Measurements from ENCODE around the gene LRRC8E. TPM values are rescaled to one million over a fixed set of nuclear protein-coding genes. Genes with fewer than 3 reads are reported as not detected.

Gene LRRC8E
- total and polyA plus RNA-seq, 7 donors: 0.03 to 0.26 (median 0.09) TPM; not detected in 1

DNA sequence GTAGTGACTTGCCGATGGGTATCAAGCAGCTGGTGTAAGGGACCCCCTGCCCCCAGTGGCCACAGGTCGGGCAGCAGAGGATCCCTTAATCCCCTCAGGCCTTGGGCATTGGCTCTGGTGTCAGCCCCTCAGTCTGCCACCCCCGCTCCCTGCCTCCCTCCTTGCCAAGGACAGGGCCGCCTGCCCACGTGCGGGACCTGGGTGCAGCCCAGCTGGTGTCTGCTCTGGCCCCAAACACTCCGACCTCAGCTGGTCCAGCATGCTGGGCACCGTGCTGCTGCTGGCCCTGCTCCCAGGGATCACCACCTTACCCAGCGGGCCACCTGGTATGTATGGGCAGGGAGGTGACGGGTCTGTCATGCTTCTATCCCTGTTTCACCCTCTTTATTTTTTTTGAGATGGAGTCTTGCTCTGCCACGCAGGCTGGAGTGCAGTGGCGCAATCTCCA is 26.3 kb downstream of the LRRC8E start, which contains the start of gene TGFBR3L:
Gene TGFBR3L, plus strand, starts transcription at position 233 of the 448 bp plus-strand sequence.
- Histone ChIP-seq H3K9me3 (no peaks in the 10 kb centered on the region), H3K27me3 (ENCODE audit: insufficient read depth in 3 of 3, low read length in 2 of 3) (peaks cover 0 to 14% (median 5%) of the 10 kb centered on the region in 3 donors), H3K4me1 (peaks cover 14% of the 10 kb centered on the region), H3K36me3 (ENCODE audit: insufficient read depth in 1 of 2, low read depth in 1 of 2) (peaks cover 4 to 33% of the 10 kb centered on the region in 2 donors), H3K27ac (no peak within 1 kb of the TSS), H3K4me3 (peak within 1 kb of the TSS; percentile 82)
- TF ChIP-seq, protein P1, sequence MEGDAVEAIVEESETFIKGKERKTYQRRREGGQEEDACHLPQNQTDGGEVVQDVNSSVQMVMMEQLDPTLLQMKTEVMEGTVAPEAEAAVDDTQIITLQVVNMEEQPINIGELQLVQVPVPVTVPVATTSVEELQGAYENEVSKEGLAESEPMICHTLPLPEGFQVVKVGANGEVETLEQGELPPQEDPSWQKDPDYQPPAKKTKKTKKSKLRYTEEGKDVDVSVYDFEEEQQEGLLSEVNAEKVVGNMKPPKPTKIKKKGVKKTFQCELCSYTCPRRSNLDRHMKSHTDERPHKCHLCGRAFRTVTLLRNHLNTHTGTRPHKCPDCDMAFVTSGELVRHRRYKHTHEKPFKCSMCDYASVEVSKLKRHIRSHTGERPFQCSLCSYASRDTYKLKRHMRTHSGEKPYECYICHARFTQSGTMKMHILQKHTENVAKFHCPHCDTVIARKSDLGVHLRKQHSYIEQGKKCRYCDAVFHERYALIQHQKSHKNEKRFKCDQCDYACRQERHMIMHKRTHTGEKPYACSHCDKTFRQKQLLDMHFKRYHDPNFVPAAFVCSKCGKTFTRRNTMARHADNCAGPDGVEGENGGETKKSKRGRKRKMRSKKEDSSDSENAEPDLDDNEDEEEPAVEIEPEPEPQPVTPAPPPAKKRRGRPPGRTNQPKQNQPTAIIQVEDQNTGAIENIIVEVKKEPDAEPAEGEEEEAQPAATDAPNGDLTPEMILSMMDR (IDR thresholded peaks at IDR 0.05): no peak
- WGBS, 3 donors: 27 to 54% (median 31%) methylated on average over 9 to 12 of the region's 12 CpGs
- peak in 1 of 2 donors; percentile 30 for DNase-seq
- peak; percentile 6 to 16 (median 8) for ATAC-seq
- intact Hi-C loops (cut with DNase I): no loop called here

DNA sequence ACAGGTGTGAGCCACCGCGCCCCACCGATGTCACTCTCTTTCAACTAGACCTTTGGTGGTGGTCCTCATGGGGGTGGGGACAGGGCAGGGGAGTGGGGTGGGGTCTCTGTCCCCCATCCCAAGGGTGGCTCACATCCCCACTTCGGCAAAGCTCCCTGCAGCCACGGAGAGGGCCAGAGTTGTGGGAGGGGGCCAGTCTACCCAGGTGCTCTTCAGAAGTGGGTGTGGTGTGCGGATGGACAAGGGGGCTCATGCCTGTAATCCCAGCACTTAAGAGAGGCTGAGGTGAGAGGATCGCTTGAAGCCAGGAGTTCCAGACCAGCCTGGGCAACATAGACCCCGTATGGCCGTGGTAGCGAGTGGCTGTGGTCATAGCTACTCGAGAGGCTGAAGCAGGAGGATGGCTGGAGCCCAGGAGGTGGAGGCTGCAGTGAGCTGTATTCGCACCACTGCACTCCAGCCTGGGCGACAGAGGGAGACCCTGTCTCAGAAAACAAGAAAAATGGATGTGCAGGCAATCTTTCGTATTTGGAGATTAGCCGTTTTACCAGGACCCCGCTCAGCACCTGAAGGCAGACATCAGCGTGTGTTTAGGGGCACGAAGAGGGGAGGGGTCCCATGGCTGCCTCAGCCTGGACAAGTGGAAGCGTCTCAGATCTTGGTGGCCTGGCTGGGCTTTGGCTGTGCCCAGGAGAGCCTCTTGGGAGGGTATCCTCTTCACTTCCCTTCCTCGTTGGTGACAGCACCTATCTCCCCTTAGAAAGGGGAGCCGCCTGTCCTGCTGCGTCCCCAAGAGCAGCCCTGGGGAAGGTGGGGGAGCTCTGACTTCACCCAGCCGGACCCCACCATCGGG is 27.2 kb downstream of the LRRC8E start:
- H3K4me3 ChIP-seq: peak overlapping the region; percentile 82
- H3K27ac ChIP-seq: peak overlapping the region; percentile 75
- DNase-seq (no peak), ATAC-seq (no peak)
- peaks cover under 1 to 24% of the 10 kb centered on the region in 2 donors for H3K36me3 ChIP-seq (ENCODE audit: insufficient read depth in 1 of 2, low read depth in 1 of 2)
- 34 to 45% (median 42%) methylated on average over 24 of the region's 24 CpGs for WGBS, 3 donors
- intact Hi-C loops (cut with DNase I): no loop called here
- no peaks in the 10 kb centered on the region for H3K9me3 ChIP-seq
- peaks cover 14% of the 10 kb centered on the region for H3K4me1 ChIP-seq
- peaks cover 0 to 14% (median 5%) of the 10 kb centered on the region in 3 donors for H3K27me3 ChIP-seq (ENCODE audit: insufficient read depth in 3 of 3, low read length in 2 of 3)
- TF ChIP-seq, protein P1 (IDR thresholded peaks at IDR 0.05): no peak

DNA sequence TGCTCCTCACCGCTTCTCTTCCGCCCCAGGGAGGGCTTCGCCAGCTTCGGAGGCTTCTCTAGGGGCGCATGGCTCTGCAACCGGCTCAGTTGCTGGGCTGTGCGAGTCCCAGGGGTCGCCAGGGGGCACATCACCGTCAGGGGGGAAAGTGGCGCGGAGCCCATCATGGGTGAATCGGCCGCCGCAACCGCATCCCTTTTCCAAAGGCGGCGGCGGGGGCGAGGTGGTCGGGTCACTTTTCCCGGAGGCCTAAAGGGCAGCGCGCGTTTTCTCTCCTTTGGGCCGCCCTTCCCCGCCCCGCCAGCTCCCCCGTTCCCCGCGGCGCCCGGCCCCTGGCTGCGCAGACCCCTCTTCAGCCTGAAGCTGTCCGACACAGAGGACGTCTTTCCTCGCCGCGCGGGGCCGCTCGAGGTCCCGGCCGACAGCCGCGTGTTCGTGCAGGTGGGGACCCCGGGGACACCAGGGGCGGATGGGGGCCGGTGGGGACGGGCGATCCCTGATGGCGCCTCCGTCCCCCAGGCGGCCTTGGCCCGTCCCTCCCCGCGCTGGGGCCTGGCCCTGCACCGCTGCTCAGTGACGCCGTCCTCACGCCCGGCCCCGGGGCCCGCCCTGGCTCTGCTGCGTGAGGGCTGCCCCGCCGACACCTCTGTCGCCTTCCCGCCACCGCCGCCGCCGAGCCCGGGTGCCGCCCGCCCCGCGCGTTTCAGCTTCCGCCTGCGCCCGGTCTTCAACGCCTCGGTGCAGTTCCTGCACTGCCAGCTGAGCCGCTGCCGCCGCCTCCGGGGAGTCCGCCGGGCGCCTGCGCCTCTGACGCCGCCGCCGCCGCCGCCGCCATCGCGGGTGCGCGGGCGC is 28.0 kb downstream of the LRRC8E start:
- H3K36me3 ChIP-seq (ENCODE audit: insufficient read depth in 1 of 2, low read depth in 1 of 2): peaks cover 0 to 16% of the 10 kb centered on the region in 2 donors
- H3K4me3 ChIP-seq: peak overlapping the region; percentile 82
- no peak for ATAC-seq
- WGBS, 3 donors: 0 to 1% (median 1%) methylated on average over 53 to 104 of the region's 104 CpGs
- intact Hi-C loops (cut with DNase I): no loop called here
- TF ChIP-seq, protein P1 (IDR thresholded peaks at IDR 0.05): no peak
- H3K27ac ChIP-seq: peak overlapping the region; percentile 75
- peaks cover 0 to 14% (median 5%) of the 10 kb centered on the region in 3 donors for H3K27me3 ChIP-seq (ENCODE audit: insufficient read depth in 3 of 3, low read length in 2 of 3)
- no peaks in the 10 kb centered on the region for H3K9me3 ChIP-seq
- H3K4me1 ChIP-seq: peaks cover 19% of the 10 kb centered on the region
- DNase-seq: peak in 1 of 2 donors; percentile 67

DNA sequence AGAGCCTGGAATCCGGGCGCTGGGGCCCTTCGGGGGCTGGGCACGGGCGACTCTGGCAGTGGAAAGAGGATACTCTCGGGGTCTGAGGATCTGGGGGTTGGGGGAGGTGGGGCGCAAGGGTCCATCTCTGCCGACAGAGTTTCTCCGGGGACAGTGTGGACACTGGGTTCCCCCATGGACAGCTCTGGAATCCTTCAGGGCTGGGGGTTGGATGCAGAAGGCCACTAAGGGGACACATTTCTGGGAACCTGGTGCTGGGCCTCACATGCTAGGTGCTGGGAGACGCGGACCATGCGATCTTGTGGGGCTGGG is 28.6 kb downstream of the LRRC8E start:
- Histone ChIP-seq H3K27me3 (ENCODE audit: insufficient read depth in 3 of 3, low read length in 2 of 3) (peaks cover 0 to 14% (median 5%) of the 10 kb centered on the region in 3 donors), H3K9me3 (no peaks in the 10 kb centered on the region), H3K4me1 (peaks cover 24% of the 10 kb centered on the region), H3K36me3 (ENCODE audit: insufficient read depth in 1 of 2, low read depth in 1 of 2) (peaks cover 0 to 14% of the 10 kb centered on the region in 2 donors), H3K4me3 (peak overlapping the region; percentile 82), H3K27ac (peak overlapping the region; percentile 75)
- TF ChIP-seq, protein P1 (IDR thresholded peaks at IDR 0.05): no peak
- no peak for DNase-seq
- WGBS, 3 donors: 7 to 11% (median 8%) methylated on average over 12 of the region's 12 CpGs
- intact Hi-C loops (cut with DNase I): no loop called here
- no peak for ATAC-seq
